HUDEP-2 (cell line): ENCODE data around the gene ARHGAP20.
A peak's percentile ranks its signal among the peaks of the same experiment; 100 is the strongest.

Source experiments
- DNase-seq, 76 experiments: peaks; one replicate each; lab custom pipeline; 2025; ENCODE audit not compliant: unreplicated experiment in 76 of 76; lab: John Stamatoyannopoulos, UW

Gene ARHGAP20, protein sequence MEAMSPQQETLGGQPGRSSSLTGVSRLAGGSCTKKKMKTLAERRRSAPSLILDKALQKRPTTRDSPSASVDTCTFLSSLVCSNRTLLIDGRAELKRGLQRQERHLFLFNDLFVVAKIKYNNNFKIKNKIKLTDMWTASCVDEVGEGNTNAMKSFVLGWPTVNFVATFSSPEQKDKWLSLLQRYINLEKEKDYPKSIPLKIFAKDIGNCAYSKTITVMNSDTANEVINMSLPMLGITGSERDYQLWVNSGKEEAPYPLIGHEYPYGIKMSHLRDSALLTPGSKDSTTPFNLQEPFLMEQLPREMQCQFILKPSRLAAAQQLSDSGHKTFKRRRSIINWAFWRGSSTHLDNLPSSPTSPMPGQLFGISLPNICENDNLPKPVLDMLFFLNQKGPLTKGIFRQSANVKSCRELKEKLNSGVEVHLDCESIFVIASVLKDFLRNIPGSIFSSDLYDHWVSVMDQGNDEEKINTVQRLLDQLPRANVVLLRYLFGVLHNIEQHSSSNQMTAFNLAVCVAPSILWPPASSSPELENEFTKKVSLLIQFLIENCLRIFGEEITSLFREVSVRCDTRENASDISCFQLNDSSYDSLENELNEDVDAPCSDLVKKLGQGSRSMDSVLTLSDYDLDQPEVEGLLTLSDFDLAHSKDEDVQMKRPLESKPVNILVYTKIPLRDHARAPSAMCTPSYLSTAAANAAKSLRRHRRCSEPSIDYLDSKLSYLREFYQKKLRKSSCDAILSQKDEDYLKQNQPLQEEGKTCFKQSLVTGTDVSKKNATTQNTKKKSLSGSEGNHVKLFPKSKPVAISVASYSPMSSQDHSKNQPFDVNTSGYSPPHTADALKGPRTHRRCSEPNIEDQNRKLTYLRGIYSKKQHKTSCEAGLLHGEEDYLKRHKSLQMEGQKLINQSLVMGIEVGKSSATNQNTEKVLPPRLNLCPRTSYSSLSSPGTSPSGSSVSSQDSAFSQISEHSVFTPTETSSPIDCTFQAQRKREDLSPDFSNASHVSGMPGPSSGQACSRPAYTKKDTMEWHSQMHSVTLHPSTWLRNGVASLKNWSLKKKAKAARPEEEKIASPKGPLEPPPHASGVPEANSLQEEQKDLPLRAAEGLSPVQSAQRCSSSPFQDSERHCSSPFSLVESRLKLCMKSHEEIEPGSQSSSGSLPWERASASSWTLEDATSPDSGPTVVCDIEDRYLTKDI

DNA sequence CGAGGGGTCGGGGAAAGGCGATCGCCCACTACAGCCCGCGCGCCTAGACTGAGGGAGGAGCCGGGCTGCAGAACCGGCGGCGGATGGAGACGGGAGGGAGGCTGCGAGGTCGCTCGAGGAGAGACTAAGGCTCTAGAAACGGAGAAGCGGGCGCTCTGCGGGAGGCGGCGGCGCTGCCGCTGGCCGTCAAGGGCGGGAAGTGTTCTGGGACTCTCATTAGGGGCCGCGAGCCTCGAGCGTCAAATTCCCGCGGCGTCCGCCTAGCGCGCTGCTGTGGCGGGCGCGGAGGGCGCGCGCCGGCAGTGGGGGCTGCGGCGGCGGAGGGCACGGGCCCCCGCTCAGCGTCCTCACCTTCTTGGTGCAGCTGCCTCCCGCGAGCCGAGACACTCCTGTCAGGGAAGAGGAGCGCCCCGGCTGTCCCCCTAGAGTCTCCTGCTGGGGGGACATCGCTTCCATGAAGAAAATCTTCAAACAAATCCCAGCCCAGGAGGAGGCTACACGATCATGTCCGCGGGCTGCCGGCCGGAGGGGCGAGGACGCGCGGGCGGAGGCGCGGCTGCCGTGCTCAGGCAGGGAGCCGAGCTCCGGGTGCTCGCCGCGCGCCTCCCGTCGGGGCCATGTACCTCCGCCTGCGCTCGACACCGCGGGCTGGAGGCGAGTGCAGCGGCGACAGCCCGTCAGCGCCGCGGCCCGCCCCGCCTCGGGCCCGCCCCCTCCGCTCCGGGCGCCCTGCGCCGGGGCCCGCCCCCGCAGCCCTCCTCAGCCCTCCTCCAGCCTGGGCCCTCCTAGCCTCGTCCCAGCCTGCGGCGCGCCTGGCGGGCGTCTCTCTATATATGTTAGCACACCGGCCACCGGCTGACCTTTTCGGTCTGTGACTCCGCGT is at the start of gene ARHGAP20:
Gene ARHGAP20 (minus strand): TSS at position 662 of the 883 bp plus-strand sequence. CDS start 206 bp downstream, at position 456.
- peak in 28 of 76 experiments; percentile 1 to 39 (median 10) for DNase-seq

DNA sequence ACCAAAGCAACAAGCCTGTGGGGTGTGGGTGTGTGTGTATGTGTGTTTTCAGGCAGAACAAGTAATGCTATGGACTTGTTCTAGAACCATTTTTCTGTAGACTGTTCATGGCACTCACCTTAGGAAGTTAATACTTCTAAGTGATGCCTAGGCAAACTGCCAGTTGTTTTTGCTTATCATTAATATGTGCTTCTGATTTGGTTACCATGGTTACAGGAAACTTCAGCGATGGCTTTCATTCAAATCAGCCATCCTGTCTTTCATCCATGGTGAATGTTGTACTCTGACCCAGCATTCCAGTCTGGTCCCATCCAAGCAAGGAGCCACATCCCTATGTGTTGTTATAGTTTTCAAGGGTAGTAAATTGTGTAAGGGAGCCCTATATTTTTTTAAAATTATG is 49.8 kb upstream of the ARHGAP20 start:
- no peak for DNase-seq

DNA sequence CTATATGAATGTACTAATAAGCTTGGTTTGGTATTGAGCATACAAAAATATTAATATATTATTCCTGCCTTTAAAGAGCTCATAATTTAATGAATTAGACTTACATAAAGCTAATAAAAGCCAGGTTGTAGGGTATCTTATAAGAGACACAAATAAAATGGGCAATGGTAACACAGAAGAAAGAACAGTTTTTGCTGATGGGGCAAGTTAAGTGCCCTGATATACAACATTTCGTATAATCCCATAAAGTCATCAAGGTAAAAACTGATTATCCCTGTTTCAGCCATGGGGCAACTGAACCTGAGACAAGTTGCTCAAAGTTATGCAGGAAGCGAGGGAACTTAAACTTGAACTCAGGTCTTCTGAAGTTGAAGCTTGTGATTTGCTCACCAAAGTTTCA is 48.9 kb upstream of the ARHGAP20 start:
- DNase-seq = no peak

DNA sequence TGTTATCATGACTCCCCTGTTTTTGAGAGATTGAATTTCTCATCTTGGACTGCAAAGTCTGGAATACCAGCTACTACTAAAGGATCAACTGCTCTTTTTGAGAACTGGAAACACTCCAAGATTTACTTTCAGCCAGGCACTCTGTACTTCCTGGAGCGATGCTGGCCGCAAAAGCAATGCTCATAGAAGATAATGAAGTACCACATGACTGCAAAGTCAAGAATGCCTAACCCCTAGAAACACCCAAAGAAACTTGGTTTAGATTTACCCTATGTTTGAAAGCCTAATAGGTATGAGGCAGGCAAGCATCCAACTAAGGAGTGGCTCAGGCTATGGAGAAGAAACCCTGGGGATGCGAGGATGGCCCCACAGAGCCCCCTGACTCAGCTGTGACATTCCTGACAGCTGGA is 47.7 kb upstream of the ARHGAP20 start:
- no peak for DNase-seq

DNA sequence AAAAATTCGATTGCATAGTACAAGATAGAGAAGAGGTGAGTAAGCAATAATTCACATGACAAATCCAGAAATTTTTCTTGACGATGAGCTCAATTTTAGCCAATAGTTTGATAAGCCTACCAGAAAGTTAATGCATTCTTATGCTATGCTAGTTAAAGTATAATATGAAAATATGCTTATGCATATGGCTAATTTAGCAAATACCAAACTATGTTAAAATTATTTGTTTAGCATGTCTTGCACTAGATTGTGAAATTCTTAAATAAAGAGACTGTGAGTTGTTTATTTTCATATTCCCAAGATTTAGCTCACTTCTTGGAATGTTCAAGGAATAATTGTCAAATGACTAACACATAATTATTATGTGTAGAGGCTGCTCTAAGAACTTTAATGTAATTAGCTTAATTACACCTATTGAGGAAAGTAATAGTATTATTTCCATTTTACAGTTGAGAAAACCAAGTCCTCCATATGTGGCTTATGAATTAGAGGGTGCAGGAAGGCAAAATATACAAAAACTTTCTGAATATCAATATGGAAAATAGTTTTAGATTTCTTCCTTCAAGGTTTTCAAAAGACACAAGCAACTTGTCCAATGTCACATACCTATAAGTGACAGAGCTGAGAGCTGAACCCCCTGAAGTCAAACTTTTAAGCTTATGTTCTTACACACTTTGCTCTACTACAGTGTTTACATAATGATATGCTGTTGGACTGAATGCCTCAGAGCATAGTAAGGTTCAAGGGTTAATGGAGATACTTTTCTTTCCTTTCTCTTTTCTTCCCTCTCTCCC is 45.9 kb upstream of the ARHGAP20 start:
- no peak for DNase-seq

DNA sequence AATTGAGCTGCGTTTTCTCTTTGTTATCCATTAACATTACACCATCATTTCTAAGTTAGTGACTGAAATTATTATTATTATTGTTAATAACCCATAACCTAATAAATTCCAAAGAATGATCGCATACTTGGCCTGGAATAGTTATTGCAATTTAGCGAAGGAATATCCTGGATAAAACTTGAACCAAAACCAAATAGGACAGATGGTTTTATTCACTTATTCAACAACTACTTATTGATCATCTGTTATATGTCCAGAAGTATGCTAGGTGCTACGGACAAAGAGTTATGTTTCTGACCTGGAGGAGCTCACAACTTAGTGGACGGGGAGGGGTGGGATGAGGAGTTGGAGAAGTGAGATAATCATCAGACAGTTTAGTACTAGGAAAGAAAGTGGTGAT is 44.8 kb upstream of the ARHGAP20 start:
- no peak for DNase-seq

DNA sequence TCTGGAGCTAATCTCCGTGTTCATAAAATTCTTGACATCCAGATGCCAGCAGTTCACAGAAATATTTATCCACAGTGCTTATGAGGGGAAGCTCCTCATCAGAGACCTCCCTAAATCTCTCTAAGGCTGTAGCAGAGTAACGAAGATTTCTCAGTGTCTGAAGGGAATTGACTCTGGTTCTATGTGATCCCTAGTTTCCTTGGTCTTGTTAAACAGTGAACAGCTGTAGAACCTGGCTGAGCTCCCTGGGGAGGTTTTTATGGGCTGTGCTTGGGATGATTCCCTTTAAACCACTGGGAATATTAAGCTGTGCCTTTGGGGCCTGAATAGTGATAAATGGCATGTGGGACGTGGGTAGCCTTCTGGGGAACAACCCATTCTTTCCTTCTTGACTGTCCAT is 43.7 kb upstream of the ARHGAP20 start:
- no peak for DNase-seq

DNA sequence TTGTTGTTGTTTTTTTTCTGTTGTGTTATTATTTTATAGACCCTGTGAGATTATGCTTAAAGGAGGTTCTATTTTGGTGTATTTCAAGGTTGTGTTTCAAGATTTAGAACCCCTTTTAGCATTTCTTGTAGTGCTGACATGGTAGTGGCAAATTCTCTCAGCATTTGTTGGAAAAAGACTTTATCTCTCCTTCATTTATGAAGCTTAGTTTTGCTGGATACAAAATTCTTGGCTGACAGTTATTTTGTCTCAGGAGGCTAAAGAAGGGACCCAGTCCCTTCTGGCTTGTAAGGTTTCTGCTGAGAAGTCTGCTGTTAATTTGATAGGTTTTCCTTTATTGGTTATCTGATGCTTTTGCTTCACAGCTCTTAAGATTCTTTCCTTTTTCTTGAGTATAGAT is 40.7 kb upstream of the ARHGAP20 start:
- DNase-seq = no peak

DNA sequence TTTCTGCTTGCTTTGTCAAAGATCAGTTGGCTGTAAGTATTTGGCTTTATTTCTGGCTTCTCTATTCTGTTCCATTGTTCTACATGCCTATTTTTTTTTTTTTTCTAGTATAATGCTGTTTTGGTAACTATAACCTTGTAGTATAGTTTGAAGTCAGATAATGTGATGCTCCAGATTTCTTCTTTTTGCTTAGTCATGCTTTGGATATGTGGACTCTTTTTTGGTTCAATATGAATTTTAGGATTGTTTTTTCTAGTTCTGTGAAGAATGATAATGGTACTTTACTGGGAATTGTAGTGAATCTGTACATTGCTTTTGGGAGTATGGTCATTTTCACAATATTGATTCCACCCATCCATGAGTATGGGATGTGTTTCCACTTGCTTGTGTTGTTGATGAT is 37.9 kb upstream of the ARHGAP20 start:
- no peak for DNase-seq

DNA sequence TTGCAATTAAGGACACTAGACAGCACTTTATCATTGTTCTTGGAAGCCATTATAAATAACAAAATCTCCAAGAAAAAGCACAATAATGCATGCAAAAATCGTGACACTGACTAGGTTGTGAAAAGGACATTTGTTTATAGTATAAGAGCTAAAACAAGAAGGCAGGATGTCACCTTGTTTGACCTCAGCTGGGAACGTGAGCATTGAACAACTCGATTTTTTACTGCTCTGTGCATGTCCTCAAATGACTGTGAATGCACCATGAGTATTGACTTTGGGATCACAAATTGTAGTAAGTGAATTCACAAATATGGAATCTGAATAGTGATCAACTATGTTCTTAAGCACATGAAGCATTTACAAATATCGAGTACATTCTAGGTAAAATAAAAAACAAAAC is 35.3 kb upstream of the ARHGAP20 start:
- no peak for DNase-seq

DNA sequence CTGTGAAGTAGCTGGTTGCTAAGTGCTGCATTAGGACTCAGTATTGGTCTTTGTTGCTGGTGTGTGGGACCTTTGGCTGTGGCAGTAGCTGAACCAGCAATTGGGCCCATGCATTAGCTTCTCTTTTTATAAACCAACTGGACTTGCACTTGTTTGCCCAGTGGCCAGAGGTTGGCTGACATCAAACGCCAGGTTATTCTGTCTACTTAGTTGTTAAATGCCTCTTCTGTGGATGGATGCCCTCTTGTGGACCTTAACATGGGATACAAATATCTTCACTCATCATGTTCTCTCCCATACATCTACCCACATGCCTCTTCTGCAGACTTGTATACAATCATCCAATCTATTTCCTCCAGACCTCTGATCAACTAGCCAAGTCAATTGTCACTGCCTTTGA is 26.4 kb upstream of the ARHGAP20 start:
- no peak for DNase-seq

DNA sequence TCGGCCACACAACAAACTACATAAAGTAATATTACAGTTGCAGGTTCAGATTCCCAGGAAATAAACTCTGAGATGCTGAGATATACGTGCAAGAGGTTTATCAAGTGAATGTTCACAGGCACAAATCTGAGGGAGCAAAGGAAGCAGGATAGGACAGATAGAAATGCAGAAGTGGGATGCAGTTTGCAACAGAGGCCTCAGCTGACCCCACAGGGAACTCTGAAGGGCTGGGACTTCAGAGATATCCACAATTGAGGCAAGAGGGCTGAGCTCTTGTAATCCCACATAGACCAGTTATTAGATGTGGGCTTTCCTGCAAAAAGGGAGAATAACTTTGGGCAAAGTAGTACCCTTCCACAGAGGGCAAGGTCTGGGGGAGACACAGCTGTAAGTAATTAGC is 25.4 kb upstream of the ARHGAP20 start:
- DNase-seq = no peak

DNA sequence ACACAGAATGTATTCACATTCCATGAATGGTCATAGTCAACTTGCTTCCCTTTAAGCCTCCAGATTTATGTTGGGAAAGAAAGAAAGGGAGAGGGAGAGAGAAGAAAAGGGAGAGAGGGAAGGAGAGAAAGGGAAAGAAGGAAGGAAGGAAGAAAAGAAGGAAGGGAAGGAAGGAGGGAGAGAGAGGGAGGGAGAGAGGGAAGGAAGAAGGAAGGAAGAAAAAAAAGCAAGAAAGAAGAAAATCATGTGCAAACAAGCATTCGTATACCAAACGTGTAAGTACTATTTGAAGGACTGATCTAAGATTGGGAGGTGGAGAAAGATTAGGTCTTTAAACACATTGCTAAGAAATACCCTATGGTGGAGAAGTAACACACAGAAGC is 23.9 kb upstream of the ARHGAP20 start:
- DNase-seq = no peak

DNA sequence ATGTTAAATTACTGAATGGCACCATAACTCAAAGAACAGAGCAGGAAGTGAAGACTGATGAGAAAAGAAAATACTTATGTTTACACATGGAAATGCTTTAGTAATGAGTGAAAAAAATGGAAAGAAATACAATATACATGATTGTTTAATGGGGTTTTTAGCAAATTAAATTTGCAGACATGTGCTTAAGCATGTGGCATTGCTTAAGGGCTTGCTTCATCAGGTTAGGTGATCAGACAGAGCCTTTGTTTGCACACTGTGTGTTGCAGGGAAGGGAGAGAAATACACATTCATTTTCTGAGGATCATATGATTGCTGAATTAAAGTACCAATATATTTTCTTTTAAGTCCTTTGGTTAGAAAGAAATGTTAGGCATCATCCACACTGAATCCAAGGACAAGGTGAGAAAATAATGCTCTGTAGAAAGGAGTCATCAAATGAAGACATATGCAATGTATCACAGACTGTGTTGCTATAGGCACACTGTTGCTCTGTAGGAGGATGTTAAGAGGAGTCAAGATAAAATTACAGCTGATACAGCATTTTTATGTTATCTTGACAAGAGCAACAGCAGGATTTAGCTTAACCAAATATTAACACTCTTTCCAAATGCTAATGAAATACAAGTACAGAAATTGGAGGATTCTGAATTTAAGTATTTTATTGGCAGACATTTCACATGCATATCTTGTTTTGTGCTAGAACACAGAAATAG is 23.4 kb upstream of the ARHGAP20 start:
- DNase-seq = no peak

DNA sequence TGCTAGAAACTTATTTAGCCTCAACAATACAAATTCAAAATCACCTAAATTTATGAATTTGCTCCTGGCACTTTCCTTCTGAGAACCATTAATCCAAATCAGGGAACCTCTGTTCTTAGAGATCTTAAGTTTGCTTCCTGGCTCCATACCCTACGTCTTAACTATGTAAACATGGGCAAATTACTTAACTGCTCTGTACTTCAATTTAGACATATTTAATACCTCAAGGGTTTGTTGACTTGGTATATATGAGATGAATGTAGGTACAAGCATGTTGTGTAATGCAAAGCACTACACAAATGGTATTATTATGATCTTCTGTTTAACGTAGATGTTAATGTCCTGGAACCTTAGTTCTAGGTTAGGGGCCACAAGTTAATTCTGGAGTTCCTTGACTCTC is 22.6 kb upstream of the ARHGAP20 start:
- no peak for DNase-seq

DNA sequence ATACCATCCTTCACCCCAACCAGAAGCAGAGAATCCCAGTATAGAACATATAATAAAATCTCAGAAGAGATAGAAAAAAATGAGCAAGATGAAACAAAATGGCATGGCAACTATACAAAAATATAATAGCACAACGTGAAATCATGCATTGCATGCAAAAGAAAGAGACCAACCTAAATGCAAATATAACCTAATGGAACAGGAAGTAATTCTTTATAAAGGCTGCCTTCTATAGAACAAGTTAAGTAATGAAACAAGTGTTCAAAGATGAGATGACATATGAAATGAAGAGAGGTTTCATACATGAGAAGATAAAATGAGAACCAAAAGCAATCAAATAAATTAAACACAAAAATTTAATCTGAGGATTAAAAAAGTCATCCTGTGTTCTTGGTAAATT is 18.5 kb upstream of the ARHGAP20 start:
- DNase-seq = no peak

DNA sequence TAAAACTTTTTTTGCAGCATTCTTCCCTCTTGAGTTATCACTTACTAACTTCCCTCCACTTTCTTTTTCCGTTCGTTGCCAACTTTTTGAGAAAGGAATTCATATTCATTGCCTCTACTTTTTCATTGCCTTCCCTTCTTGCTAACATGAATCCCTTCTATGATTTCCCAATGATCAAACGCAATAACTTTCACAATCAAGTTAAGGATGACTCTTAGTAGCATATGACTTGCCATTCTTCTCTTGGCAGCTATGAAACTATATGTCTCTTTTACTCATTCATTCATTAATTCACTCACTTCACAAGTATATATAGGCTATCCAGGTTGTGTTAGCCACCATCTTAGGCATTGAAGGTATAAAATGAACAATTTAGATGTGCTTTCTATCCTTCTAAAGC is 16.6 kb upstream of the ARHGAP20 start:
- no peak for DNase-seq

DNA sequence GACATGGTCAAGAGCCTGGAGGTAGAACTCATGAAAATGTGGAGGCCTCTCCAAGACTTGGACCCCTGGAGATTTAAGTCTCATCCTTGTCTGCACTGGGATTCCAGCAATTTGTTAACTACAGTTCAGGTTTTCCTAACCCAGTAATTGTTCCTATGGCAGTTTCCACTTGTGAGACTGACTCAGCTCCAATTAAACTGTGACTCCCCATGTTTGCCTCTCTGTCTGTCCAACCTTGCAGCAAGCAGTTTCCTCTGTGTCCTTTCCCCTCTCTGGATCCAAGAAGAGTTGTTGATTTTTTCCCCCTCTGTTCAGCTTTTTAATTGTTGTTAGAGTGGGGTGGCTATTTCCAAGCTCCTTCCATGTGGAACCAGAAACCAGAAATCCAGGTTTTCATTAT is 16.2 kb upstream of the ARHGAP20 start:
- no peak for DNase-seq

DNA sequence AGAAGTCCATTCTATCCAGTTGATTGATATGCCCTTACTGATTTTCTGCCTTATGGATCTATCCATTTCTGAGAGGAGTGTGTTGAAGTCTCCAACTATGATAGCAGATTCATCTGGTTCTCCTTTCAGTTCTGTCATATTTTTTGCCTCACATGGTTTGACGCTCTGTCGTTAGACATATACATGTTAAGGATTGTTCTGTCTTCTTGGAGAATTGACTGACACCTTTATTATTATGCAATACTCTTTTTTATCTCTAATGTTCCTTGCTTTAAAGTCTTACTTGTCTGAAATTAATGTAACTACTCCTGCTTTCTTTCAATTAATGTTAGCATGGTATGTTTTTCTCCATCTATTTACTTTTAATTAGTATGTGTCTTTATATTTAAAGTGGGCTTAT is 12.1 kb upstream of the ARHGAP20 start:
- no peak for DNase-seq
